IPS-18a (cell line): ENCODE results near the gene SF3B2.
"Not testable (repeated sequence)": the region's sequence is repeated elsewhere in the genome, so short reads cannot be mapped to it uniquely, and the experiment has no call there.

ENCODE experiments used
- H3K27ac ChIP-seq: one replicate; pipeline ENCODE4 v1.5.1; 2013; ENCODE audit warnings: low read length
- H3K27me3 ChIP-seq: one replicate; pipeline ENCODE4 v1.6.1; 2013; ENCODE audit warnings: mild to moderate bottlenecking, low read length; ENCODE audit not compliant: control insufficient read depth, insufficient read depth
- H3K36me3 ChIP-seq: one replicate; pipeline ENCODE4 v1.6.1; 2013; ENCODE audit warnings: low read depth, low read length; ENCODE audit not compliant: control insufficient read depth
- H3K4me1 ChIP-seq: one replicate; pipeline ENCODE4 v1.6.1; 2013; ENCODE audit warnings: low read depth, low read length; ENCODE audit not compliant: control insufficient read depth
- H3K4me3 ChIP-seq: one replicate; pipeline ENCODE4 v1.5.1; 2013; ENCODE audit warnings: low read length
- H3K9ac ChIP-seq: one replicate; pipeline ENCODE4 v1.6.1; 2013; ENCODE audit warnings: mild to moderate bottlenecking, low read length, moderate library complexity
- H3K9me3 ChIP-seq: one replicate; pipeline ENCODE4 v1.6.1; 2013; ENCODE audit warnings: low read depth, low read length; ENCODE audit not compliant: control insufficient read depth

The SF3B2 gene

GRCh38 chr11:66082946-66083698, 31.0 kb downstream of the SF3B2 start:
- no peaks in the 10 kb centered on the region for H3K27me3 ChIP-seq
- no peak overlapping the region for H3K27ac ChIP-seq
- no peaks in the 10 kb centered on the region for H3K36me3 ChIP-seq
- H3K9me3 ChIP-seq = no peaks in the 10 kb centered on the region
- no peak overlapping the region for H3K4me3 ChIP-seq
- H3K4me1 ChIP-seq = no peaks in the 10 kb centered on the region
- no peak overlapping the region for H3K9ac ChIP-seq

GRCh38 chr11:66083767-66084166, 31.6 kb downstream of the SF3B2 start:
- Histone ChIP-seq H3K9ac (no peak overlapping the region), H3K36me3 (no peaks in the 10 kb centered on the region), H3K4me3 (no peak overlapping the region), H3K27me3 (no peaks in the 10 kb centered on the region), H3K27ac (no peak overlapping the region), H3K4me1 (no peaks in the 10 kb centered on the region), H3K9me3 (no peaks in the 10 kb centered on the region)

GRCh38 chr11:66084821-66085475, 32.8 kb downstream of the SF3B2 start:
- no peaks in the 10 kb centered on the region for H3K9me3 ChIP-seq
- no peak overlapping the region for H3K9ac ChIP-seq
- H3K4me3 ChIP-seq = no peak overlapping the region
- no peaks in the 10 kb centered on the region for H3K27me3 ChIP-seq
- no peaks in the 10 kb centered on the region for H3K36me3 ChIP-seq
- no peaks in the 10 kb centered on the region for H3K4me1 ChIP-seq
- no peak overlapping the region for H3K27ac ChIP-seq

GRCh38 chr11:66087148-66087908, 35.2 kb downstream of the SF3B2 start:
- H3K9me3 ChIP-seq = no peaks in the 10 kb centered on the region
- H3K4me1 ChIP-seq = no peaks in the 10 kb centered on the region
- no peaks in the 10 kb centered on the region for H3K36me3 ChIP-seq
- H3K27ac ChIP-seq = no peak overlapping the region
- H3K27me3 ChIP-seq = no peaks in the 10 kb centered on the region
- H3K9ac ChIP-seq = no peak overlapping the region
- H3K4me3 ChIP-seq = no peak overlapping the region

GRCh38 chr11:66089067-66089466, 36.9 kb downstream of the SF3B2 start:
- Histone ChIP-seq H3K27me3 (no peaks in the 10 kb centered on the region), H3K9me3 (no peaks in the 10 kb centered on the region), H3K4me3 (no peak overlapping the region), H3K4me1 (no peaks in the 10 kb centered on the region), H3K9ac (no peak overlapping the region), H3K36me3 (no peaks in the 10 kb centered on the region), H3K27ac (no peak overlapping the region)

- H3K36me3 ChIP-seq = no peaks in the 10 kb centered on the region
- no peaks in the 10 kb centered on the region for H3K27me3 ChIP-seq
- no peak overlapping the region for H3K4me3 ChIP-seq
- H3K9ac ChIP-seq = no peak overlapping the region
- H3K9me3 ChIP-seq = no peaks in the 10 kb centered on the region
- no peak overlapping the region for H3K27ac ChIP-seq
- H3K4me1 ChIP-seq = no peaks in the 10 kb centered on the region
Observed at GRCh38 chr11:66090288-66090687, 38.1 kb downstream of the SF3B2 start.

- not testable (repeated sequence) for H3K27me3 ChIP-seq, H3K4me3 ChIP-seq, H3K9me3 ChIP-seq, H3K4me1 ChIP-seq, H3K27ac ChIP-seq, H3K9ac ChIP-seq, H3K36me3 ChIP-seq
Observed at GRCh38 chr11:66092125-66092524, 40.0 kb downstream of the SF3B2 start.

- H3K4me3 ChIP-seq, H3K9me3 ChIP-seq, H3K27ac ChIP-seq, H3K4me1 ChIP-seq, H3K36me3 ChIP-seq, H3K27me3 ChIP-seq, H3K9ac ChIP-seq: not testable (repeated sequence)
Observed at GRCh38 chr11:66099746-66100145, 47.6 kb downstream of the SF3B2 start.

GRCh38 chr11:66100272-66101065, 48.3 kb downstream of the SF3B2 start:
- H3K9me3 ChIP-seq = no peaks in the 10 kb centered on the region
- H3K4me1 ChIP-seq = no peaks in the 10 kb centered on the region
- H3K27ac ChIP-seq = no peak overlapping the region
- H3K9ac ChIP-seq = no peak overlapping the region
- H3K36me3 ChIP-seq = no peaks in the 10 kb centered on the region
- H3K4me3 ChIP-seq = no peak overlapping the region
- H3K27me3 ChIP-seq = no peaks in the 10 kb centered on the region

- no peak overlapping the region for H3K9ac ChIP-seq
- no peak overlapping the region for H3K27ac ChIP-seq
- H3K27me3 ChIP-seq = no peaks in the 10 kb centered on the region
- no peaks in the 10 kb centered on the region for H3K9me3 ChIP-seq
- no peaks in the 10 kb centered on the region for H3K4me1 ChIP-seq
- no peak overlapping the region for H3K4me3 ChIP-seq
- H3K36me3 ChIP-seq = no peaks in the 10 kb centered on the region
Observed at GRCh38 chr11:66101066-66101464, 48.9 kb downstream of the SF3B2 start.

GRCh38 chr11:66104057-66104638, 52.0 kb downstream of the SF3B2 start:
- Histone ChIP-seq H3K9ac (no peak overlapping the region), H3K4me1 (peaks cover 8% of the 10 kb centered on the region), H3K4me3 (no peak overlapping the region), H3K9me3 (no peaks in the 10 kb centered on the region), H3K27me3 (no peaks in the 10 kb centered on the region), H3K36me3 (no peaks in the 10 kb centered on the region), H3K27ac (no peak overlapping the region)
